ENCODE measurements around the gene RAD51B.

DNA sequence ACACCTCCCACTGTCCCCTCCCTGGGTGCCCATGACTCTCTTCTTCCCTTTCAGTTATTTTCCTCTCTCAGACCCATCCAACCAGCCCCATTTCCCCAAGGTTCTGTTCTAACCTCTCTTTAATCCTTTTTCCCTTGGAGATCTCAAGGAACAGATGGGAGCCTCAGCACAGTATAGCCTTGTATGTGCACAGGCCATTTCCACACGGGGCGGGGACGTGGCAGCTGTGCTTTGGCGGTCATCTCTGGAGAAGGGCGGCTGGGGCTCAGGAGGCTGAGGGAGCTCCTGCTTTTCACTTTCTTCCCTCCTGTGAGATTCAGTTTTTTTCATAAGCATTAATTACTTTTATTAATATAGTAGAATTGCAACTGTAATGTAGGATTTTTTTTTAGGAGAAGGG, 761.1 kb downstream of the RAD51B start:
- TF ChIP-seq, protein P1, sequence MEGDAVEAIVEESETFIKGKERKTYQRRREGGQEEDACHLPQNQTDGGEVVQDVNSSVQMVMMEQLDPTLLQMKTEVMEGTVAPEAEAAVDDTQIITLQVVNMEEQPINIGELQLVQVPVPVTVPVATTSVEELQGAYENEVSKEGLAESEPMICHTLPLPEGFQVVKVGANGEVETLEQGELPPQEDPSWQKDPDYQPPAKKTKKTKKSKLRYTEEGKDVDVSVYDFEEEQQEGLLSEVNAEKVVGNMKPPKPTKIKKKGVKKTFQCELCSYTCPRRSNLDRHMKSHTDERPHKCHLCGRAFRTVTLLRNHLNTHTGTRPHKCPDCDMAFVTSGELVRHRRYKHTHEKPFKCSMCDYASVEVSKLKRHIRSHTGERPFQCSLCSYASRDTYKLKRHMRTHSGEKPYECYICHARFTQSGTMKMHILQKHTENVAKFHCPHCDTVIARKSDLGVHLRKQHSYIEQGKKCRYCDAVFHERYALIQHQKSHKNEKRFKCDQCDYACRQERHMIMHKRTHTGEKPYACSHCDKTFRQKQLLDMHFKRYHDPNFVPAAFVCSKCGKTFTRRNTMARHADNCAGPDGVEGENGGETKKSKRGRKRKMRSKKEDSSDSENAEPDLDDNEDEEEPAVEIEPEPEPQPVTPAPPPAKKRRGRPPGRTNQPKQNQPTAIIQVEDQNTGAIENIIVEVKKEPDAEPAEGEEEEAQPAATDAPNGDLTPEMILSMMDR (IDR thresholded peaks at IDR 0.05), result no peak
- no peak for TF ChIP-seq POLR2A (IDR thresholded peaks at IDR 0.05)
- TF ChIP-seq EP300 (IDR thresholded peaks at IDR 0.05), result no peak

Data from tibial nerve (tissue), 4 donors.